ENCODE measurements around the gene ESYT3. TPM values are rescaled to one million over a fixed set of nuclear protein-coding genes. Genes with fewer than 3 reads are reported as not detected.

The ESYT3 gene
- total and polyA plus RNA-seq, 2 of the 8 experiments (the other 6 are each of a cell fraction or from before 2014, with no cell fraction given): 4.4 to 7.3 TPM

DNA sequence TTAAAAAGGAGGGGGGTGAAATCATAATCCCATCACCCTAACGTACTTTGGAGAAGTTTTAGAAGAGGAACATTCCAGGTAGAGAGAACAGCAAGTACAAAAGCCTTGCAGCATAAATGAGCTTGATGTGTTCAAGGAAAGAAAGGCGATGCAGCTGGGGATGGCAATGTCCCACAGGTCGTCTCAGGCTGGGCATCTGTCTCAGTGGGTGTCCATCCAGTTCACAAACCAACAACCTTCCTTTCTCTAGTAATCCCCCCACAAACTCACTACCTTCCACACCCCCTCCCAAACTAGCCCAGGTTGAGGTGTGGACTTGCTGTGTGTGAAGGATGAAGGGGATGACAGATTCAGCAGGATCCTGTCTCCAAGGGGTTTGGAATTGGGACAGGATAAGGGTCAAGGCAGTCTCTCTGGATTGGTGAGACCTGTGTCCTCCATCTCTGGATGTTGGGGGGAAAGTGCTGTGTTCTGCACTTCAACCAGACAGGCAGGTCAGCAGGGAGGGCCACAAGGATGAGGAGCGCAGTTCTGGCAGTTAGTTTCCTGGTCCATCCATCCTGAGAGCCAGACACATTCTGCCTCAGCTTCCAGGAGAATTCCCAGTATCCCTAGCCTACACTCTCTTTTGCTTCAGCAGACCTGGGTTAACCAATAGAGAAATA lies 1.7 kb upstream of the ESYT3 start:
- H4K20me1 ChIP-seq (replicated peaks in 1 of 2; ENCODE audit: control insufficient read depth in 1 of 2, insufficient read depth in 2 of 2, low read length in 2 of 2): peaks cover 0 to 2% of the 10 kb centered on the region in 2 experiments
- H2BK12ac ChIP-seq (ENCODE audit: low read depth, low read length): 0 out of 2 replicates have a peak overlapping the region, but pooled peaks have one; percentile 9
- peaks cover 0 to 6% (median 0%) of the 10 kb centered on the region in 4 experiments; a peak in 1 of 8 replicates for H3K36me3 ChIP-seq (ENCODE audit: control insufficient read depth in 2 of 4, insufficient read depth in 4 of 4, low read length in 3 of 4)
- ChIA-PET CTCF (ENCODE audit: partially characterized antibody) (interaction anchor here (2.1 to 4.7 kb wide), 3 partner anchors 10 to 15 kb away, joined by 9 to 24 read pairs (median 16); no protein-coding TSS in a partner anchor), POLR2A (ENCODE audit: partially characterized antibody) (interaction anchor here (0.9 to 1.0 kb wide), 2 partner anchors 246 to 515 kb away, joined by 3 to 5 read pairs; no protein-coding TSS in a partner anchor)
- no peak overlapping the region for H3K23ac ChIP-seq (ENCODE audit: insufficient read length)
- no peaks in the 10 kb centered on the region; the same call in 1 of the 2 replicates for H3K79me1 ChIP-seq (ENCODE audit: low read depth, low read length)
- H2BK15ac ChIP-seq (ENCODE audit: low read length): no peak overlapping the region; the same call in 1 of the 2 replicates
- H3K27me3 ChIP-seq (replicated peaks in 1 of 4; ENCODE audit: control insufficient read depth in 3 of 4, extremely low read depth in 1 of 4, insufficient read depth in 3 of 4, low read length in 3 of 4): peaks cover 19 to 45% (median 36%) of the 10 kb centered on the region in 4 experiments
- FAIRE-seq: no peak
- H3K9me3 ChIP-seq (ENCODE audit: insufficient read depth in 2 of 2, low read depth in 1 of 2, low read length in 1 of 2): peaks cover 5 to 10% of the 10 kb centered on the region in 2 experiments
- no peak for DNase-seq (ENCODE audit: low read depth in 1 of 2, low spot score in 2 of 2)
- no peak overlapping the region for H2BK5ac ChIP-seq (ENCODE audit: low read depth, low read length)
- H3K18ac ChIP-seq (ENCODE audit: extremely low read depth, low read length): no peak overlapping the region
- peaks cover 0 to 9% (median 6%) of the 10 kb centered on the region in 4 experiments; a peak in 5 of 7 replicates for H3K4me1 ChIP-seq (replicated peaks in 1 of 4; ENCODE audit: control insufficient read depth in 3 of 4, insufficient read depth in 4 of 4, low read length in 3 of 4)
- no peak overlapping the region for H3K4ac ChIP-seq (replicated peaks; ENCODE audit: insufficient read length, low read depth, low read length)
- no peaks in the 10 kb centered on the region for H3K79me2 ChIP-seq (ENCODE audit: control insufficient read depth in 1 of 2, insufficient read depth in 2 of 2, low read length in 2 of 2)
- H4K8ac ChIP-seq (ENCODE audit: extremely low read depth, insufficient read depth, low read length): no peak overlapping the region
- no peak overlapping the region for H2AFZ ChIP-seq (ENCODE audit: low read length)
- no peak overlapping the region for H2BK120ac ChIP-seq (replicated peaks; ENCODE audit: low read depth, low read length)
- no peak overlapping the region for H4K5ac ChIP-seq (ENCODE audit: insufficient read length, low read depth, low read length)
- H3K9ac ChIP-seq (replicated peaks in 1 of 4; ENCODE audit: extremely low read depth in 1 of 4, low read depth in 3 of 4, low read length in 3 of 4): no peak overlapping the region
- no peak overlapping the region for H2BK20ac ChIP-seq (ENCODE audit: low read length)
- no peak overlapping the region for H3K4me3 ChIP-seq (ENCODE audit: extremely low read depth in 1 of 4, insufficient read depth in 2 of 4, low read depth in 3 of 4, low read length in 4 of 4)
- H4K91ac ChIP-seq (replicated peaks; ENCODE audit: insufficient read length, low read length): no peak overlapping the region
- no peak overlapping the region; a peak in 1 of 4 replicates for H3K4me2 ChIP-seq (ENCODE audit: insufficient read depth in 1 of 2, low read depth in 2 of 2, low read length in 2 of 2)
- H3K27ac ChIP-seq (ENCODE audit: low read depth, low read length): no peak overlapping the region
- 85% methylated on average over 4 of the region's 4 CpGs; no CpG with 5 or more reads in 1 of the 2 experiments for WGBS, 2 experiments (ENCODE audit: extremely low coverage in 1 of 2, insufficient coverage in 1 of 2, insufficient read length in 1 of 2, insufficient replicate concordance in 2 of 2, low coverage in 1 of 2, low lambda C conversion rate in 2 of 2, missing lambda C conversion rate in 1 of 2)
- H3K14ac ChIP-seq (ENCODE audit: insufficient read length): no peak overlapping the region
- no peak overlapping the region for H3K56ac ChIP-seq (replicated peaks; ENCODE audit: insufficient read length, low read depth, low read length)
- no peak overlapping the region for H2AK5ac ChIP-seq (ENCODE audit: low read depth, low read length)
- peaks cover 8% of the 10 kb centered on the region; the same call in 1 of the 2 replicates for H3K23me2 ChIP-seq (ENCODE audit: low read depth, low read length)
- TF ChIP-seq SIRT6 (IDR thresholded peaks at IDR 0.05; ENCODE audit: low read length) (no peak), RXRA (IDR thresholded peaks at IDR 0.05; ENCODE audit: insufficient read depth, low read depth, low read length) (no peak), EGR1 (IDR thresholded peaks at IDR 0.05; ENCODE audit: borderline replicate concordance, low read depth, low read length) (no peak), JUN (IDR thresholded peaks at IDR 0.05; ENCODE audit: low read depth, low read length) (no peak), E2F6 (IDR thresholded peaks at IDR 0.05) (no peak), TEAD4 (IDR thresholded peaks at IDR 0.05; ENCODE audit: low read depth, low read length) (no peak), KDM4A (IDR thresholded peaks at IDR 0.05; ENCODE audit: low read depth, low read length, severe bottlenecking) (no peak), GTF2F1 (IDR thresholded peaks at IDR 0.05; ENCODE audit: borderline replicate concordance, low read depth, low read length) (no peak), EP300 (IDR thresholded peaks at IDR 0.05; ENCODE audit: borderline replicate concordance in 1 of 2, low read depth in 2 of 2, low read length in 2 of 2) (no peak), SIN3A (conservative IDR thresholded peaks at IDR 0.05 in 1 of 2, IDR thresholded peaks at IDR 0.05 in 1 of 2; ENCODE audit: low read depth in 1 of 2, low read length in 2 of 2) (no peak), POLR2A (IDR thresholded peaks at IDR 0.05; ENCODE audit: control extremely low read depth in 1 of 2, low read depth in 2 of 2, low read length in 2 of 2) (no peak)

All from H1 (cell line).